ENCODE data around the gene SALL1.

DNA sequence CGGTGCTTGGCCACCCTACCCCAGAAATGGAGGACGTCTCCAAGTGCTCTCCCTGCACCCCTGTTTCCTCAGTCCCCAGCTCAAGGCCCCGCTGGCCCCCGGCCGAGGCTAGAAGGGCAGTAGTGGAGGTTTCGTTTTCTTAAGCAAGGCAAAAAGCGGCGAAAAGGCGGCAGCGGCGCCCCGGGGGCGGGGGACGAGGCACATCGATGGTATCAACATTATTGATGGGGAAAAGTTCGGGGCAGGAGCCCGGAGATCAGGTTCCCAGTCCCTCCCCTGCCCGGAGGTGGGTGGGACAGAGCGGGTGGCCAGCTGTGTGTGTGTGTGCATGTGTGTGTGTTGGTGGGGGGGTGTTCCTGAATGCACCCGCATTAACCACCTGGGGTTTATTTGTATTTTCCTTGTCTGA is 4.1 kb upstream of the SALL1 start:
- TF ChIP-seq POLR2A (IDR thresholded peaks at IDR 0.05) = no peak
- TF ChIP-seq, protein P1, sequence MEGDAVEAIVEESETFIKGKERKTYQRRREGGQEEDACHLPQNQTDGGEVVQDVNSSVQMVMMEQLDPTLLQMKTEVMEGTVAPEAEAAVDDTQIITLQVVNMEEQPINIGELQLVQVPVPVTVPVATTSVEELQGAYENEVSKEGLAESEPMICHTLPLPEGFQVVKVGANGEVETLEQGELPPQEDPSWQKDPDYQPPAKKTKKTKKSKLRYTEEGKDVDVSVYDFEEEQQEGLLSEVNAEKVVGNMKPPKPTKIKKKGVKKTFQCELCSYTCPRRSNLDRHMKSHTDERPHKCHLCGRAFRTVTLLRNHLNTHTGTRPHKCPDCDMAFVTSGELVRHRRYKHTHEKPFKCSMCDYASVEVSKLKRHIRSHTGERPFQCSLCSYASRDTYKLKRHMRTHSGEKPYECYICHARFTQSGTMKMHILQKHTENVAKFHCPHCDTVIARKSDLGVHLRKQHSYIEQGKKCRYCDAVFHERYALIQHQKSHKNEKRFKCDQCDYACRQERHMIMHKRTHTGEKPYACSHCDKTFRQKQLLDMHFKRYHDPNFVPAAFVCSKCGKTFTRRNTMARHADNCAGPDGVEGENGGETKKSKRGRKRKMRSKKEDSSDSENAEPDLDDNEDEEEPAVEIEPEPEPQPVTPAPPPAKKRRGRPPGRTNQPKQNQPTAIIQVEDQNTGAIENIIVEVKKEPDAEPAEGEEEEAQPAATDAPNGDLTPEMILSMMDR (IDR thresholded peaks at IDR 0.05) = no peak
